ENCODE data around the gene PCP4L1. TPM values are rescaled to one million over a fixed set of nuclear protein-coding genes. Genes with fewer than 3 reads are reported as not detected.

Gene PCP4L1
- total RNA-seq, 4 donors from 2014 or later: 0.42 to 1.2 TPM; not detected in 2

DNA sequence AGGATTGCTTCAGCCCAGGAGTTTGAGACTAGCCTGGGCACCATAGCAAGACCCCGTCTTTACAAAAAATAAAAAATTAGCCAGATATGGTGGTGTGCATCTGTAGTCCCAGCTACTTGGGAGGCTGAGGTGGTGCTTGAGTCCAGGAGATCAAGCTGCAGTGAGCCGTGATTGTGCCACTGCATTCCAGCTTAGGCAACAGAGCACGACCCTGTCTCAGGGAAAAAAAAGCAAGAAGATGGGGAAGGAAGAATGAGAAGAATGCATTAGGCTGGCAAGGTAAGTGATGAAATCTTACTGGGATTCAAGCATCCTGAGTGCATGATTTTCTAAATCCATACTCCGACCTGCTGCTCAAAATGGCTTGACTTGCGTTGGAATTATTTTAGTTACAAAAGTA is 6.8 kb downstream of the PCP4L1 start:
- WGBS, 2 donors: 73 to 83% methylated on average over 5 of the region's 5 CpGs
- Histone ChIP-seq H3K4me3 (no peak overlapping the region), H3K27me3 (peaks cover 0 to 9% of the 10 kb centered on the region in 2 donors), H3K4me1 (peaks cover 0 to 2% (median 0%) of the 10 kb centered on the region in 4 donors), H3K27ac (no peak overlapping the region), H3K36me3 (no peaks in the 10 kb centered on the region), H3K9me3 (no peaks in the 10 kb centered on the region)
- TF ChIP-seq EP300 (IDR thresholded peaks at IDR 0.05) (no peak), POLR2A (IDR thresholded peaks at IDR 0.05) (no peak)
- TF ChIP-seq, protein P1, sequence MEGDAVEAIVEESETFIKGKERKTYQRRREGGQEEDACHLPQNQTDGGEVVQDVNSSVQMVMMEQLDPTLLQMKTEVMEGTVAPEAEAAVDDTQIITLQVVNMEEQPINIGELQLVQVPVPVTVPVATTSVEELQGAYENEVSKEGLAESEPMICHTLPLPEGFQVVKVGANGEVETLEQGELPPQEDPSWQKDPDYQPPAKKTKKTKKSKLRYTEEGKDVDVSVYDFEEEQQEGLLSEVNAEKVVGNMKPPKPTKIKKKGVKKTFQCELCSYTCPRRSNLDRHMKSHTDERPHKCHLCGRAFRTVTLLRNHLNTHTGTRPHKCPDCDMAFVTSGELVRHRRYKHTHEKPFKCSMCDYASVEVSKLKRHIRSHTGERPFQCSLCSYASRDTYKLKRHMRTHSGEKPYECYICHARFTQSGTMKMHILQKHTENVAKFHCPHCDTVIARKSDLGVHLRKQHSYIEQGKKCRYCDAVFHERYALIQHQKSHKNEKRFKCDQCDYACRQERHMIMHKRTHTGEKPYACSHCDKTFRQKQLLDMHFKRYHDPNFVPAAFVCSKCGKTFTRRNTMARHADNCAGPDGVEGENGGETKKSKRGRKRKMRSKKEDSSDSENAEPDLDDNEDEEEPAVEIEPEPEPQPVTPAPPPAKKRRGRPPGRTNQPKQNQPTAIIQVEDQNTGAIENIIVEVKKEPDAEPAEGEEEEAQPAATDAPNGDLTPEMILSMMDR (IDR thresholded peaks at IDR 0.05): no peak
- no peak for DNase-seq (ENCODE audit: low spot score in 2 of 2)

DNA sequence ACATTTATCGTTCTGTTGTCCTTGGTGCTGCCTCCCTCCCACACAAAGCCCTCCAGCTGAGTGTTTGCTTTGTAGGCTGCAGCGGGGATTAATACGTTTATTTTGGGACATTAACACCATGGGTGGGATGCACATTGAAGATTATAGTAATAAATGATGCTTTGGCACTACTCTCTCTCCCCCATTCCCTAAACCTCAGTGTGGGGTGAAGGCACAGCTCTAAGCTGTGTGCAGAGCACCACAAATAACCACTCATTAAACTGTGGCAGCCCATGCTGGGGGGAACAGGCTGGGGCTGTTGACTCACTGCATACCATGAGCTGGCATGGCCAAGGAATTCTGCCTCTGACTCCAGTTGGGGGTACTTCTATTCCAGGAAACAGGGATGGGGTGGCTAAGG is 7.7 kb downstream of the PCP4L1 start:
- no peaks in the 10 kb centered on the region for H3K9me3 ChIP-seq
- no peak for DNase-seq (ENCODE audit: low spot score in 2 of 2)
- no peak for TF ChIP-seq EP300 (IDR thresholded peaks at IDR 0.05)
- TF ChIP-seq, protein P1 (IDR thresholded peaks at IDR 0.05): no peak
- TF ChIP-seq POLR2A (IDR thresholded peaks at IDR 0.05): no peak
- H3K27me3 ChIP-seq: no peaks in the 10 kb centered on the region
- no peaks in the 10 kb centered on the region for H3K36me3 ChIP-seq
- WGBS, 2 donors: 22 to 33% methylated on average over 3 of the region's 3 CpGs
- H3K4me1 ChIP-seq: no peaks in the 10 kb centered on the region
- H3K27ac ChIP-seq: no peak overlapping the region
- no peak overlapping the region for H3K4me3 ChIP-seq

DNA sequence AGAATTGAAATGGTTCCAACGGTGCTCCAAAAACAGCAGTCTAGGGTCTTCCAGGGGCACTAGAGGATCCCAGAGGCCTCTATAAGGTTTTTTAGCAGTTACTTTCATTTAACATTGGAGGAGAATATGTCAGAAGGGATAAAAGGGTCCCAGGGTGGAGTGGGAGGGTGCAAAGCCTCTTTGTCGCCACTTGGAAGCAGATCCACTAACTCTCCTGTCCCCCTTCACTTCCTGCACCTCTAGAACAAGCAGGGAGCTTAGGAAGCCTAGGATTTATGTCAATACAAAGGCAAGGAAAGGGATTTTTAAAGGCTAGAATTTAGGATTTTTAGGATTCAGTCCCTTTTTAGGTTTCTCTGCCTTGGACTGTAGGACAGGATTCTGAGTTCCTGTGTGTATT is 8.3 kb downstream of the PCP4L1 start:
- no peak overlapping the region for H3K27ac ChIP-seq
- no peaks in the 10 kb centered on the region for H3K27me3 ChIP-seq
- no peaks in the 10 kb centered on the region for H3K9me3 ChIP-seq
- no peaks in the 10 kb centered on the region for H3K36me3 ChIP-seq
- no peak for DNase-seq (ENCODE audit: low spot score in 2 of 2)
- no peaks in the 10 kb centered on the region for H3K4me1 ChIP-seq
- H3K4me3 ChIP-seq: no peak overlapping the region
- 51 to 64% methylated on average over 2 of the region's 2 CpGs for WGBS, 2 donors
- TF ChIP-seq EP300 (IDR thresholded peaks at IDR 0.05): no peak
- TF ChIP-seq, protein P1 (IDR thresholded peaks at IDR 0.05): no peak
- TF ChIP-seq POLR2A (IDR thresholded peaks at IDR 0.05): no peak

DNA sequence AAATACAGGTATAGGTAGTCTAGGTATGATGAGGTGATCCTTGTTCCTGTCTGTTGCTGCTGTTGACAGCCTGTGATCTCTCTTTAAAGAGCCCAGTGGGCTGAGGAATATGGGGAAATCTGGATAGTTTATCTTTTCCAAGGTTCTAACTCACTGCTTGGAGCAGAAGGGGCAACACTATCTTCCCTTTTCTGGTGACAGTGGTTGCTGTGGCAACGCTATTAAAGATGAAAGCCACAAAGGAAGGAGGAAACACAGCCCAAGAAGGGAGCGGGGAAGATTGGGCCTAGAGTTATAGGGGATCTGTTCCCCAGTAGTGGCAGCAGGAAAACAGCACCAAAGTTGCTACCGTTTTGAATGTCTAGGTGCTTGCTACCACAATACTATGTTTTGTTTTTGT is 8.8 kb downstream of the PCP4L1 start:
- Histone ChIP-seq H3K9me3 (no peaks in the 10 kb centered on the region), H3K27me3 (no peaks in the 10 kb centered on the region), H3K36me3 (no peaks in the 10 kb centered on the region), H3K4me3 (no peak overlapping the region), H3K4me1 (no peaks in the 10 kb centered on the region), H3K27ac (no peak overlapping the region)
- 58 to 62% methylated on average over 3 of the region's 3 CpGs for WGBS, 2 donors
- no peak for TF ChIP-seq EP300 (IDR thresholded peaks at IDR 0.05)
- no peak for TF ChIP-seq POLR2A (IDR thresholded peaks at IDR 0.05)
- TF ChIP-seq, protein P1 (IDR thresholded peaks at IDR 0.05): no peak
- no peak for DNase-seq (ENCODE audit: low spot score in 2 of 2)

DNA sequence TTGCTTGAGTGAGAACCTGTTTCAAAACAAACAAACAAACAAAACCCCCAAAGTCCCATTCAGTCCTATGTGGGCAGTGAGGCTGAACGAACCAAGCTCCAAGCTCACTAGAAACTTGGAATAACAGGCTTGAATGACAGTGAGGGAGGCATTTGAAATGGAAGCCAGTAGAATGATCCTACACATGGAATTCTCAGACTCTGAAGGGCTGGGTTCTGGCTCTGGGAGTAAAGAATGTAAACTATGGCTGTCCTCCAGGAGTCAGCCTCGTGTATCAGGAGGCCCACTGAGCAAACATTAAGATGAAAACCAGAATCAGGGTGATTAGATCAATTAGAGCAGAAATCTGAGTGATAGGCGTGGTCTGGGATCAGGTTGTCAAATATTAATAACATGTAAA is 14.9 kb downstream of the PCP4L1 start:
- WGBS, 2 donors: 41 to 45% methylated on average over 3 of the region's 3 CpGs
- Histone ChIP-seq H3K27ac (no peak overlapping the region), H3K9me3 (no peaks in the 10 kb centered on the region), H3K36me3 (no peaks in the 10 kb centered on the region), H3K27me3 (no peaks in the 10 kb centered on the region), H3K4me1 (no peaks in the 10 kb centered on the region), H3K4me3 (no peak overlapping the region)
- TF ChIP-seq POLR2A (IDR thresholded peaks at IDR 0.05) (no peak), EP300 (IDR thresholded peaks at IDR 0.05) (no peak)
- TF ChIP-seq, protein P1 (IDR thresholded peaks at IDR 0.05): no peak
- DNase-seq (ENCODE audit: low spot score in 2 of 2): no peak

Measured in tibial nerve (tissue), 4 donors.